H1 (cell line): Measurements from ENCODE around the gene ANKRD6. TPM values are rescaled to one million over a fixed set of nuclear protein-coding genes. Genes with fewer than 3 reads are reported as not detected.

Experiments
- CTCF ChIA-PET: fragments of 300-600 bp; sonication (Branson Sonifier 250); formaldehyde crosslinking; loops from one replicate; lab custom pipeline; 2021; ENCODE audit not compliant: partially characterized antibody; lab: Charles Lee
- POLR2A ChIA-PET: fragments of 300-600 bp; sonication (Branson Sonifier 250); formaldehyde crosslinking; loops from one replicate; lab custom pipeline; 2021; ENCODE audit warnings: inconsistent platforms; ENCODE audit not compliant: partially characterized antibody; lab: Charles Lee
- DNase-seq, 2 experiments: peaks; one replicate each; pipeline versions ENCODE4 v3.0.0 to v3.0.0-alpha.2; 2010 to 2022; ENCODE audit warnings: low spot score in 2 of 2, low read depth in 1 of 2, mixed read lengths in 1 of 2
- FAIRE-seq: peaks from 2 replicates; lab custom pipeline; 2011; peaks lifted over from hg19 to GRCh38; lab: Jason Lieb, UNC
- H2AFZ ChIP-seq: 2 replicates; pipeline ENCODE4 v1.8.1; 2012; ENCODE audit warnings: low read length, inconsistent platforms
- H2AK5ac ChIP-seq: 2 replicates; pipeline ENCODE4 v1.6.1; 2013; ENCODE audit warnings: low read depth, low read length
- H2BK120ac ChIP-seq: replicated peaks from 2 replicates; pipeline ENCODE3; 2013; ENCODE audit warnings: low read depth, low read length, inconsistent platforms
- H2BK12ac ChIP-seq: 2 replicates; pipeline ENCODE4 v1.6.1; 2013; ENCODE audit warnings: low read depth, low read length
- H2BK15ac ChIP-seq: 2 replicates; pipeline ENCODE4 v1.6.1; 2013; ENCODE audit warnings: low read length
- H2BK20ac ChIP-seq: 2 replicates; pipeline ENCODE4 v1.6.1; 2013; ENCODE audit warnings: low read length
- H2BK5ac ChIP-seq: 2 replicates; pipeline ENCODE4 v1.6.1; 2013; ENCODE audit warnings: low read depth, low read length
- H3K14ac ChIP-seq: 2 replicates; pipeline ENCODE4 v1.6.1; 2013; ENCODE audit warnings: inconsistent platforms; ENCODE audit not compliant: insufficient read length
- H3K18ac ChIP-seq: 2 replicates; pipeline ENCODE4 v1.6.1; 2013; ENCODE audit warnings: low read length; ENCODE audit errors: extremely low read depth
- H3K23ac ChIP-seq: 2 replicates; pipeline ENCODE4 v1.6.1; 2013; ENCODE audit warnings: inconsistent platforms; ENCODE audit not compliant: insufficient read length
- H3K23me2 ChIP-seq: 2 replicates; pipeline ENCODE4 v1.6.1; 2013; ENCODE audit warnings: low read depth, low read length
- H3K27ac ChIP-seq: 2 replicates; pipeline ENCODE4 v1.6.1; 2011; ENCODE audit warnings: low read depth, low read length, inconsistent platforms
- H3K27me3 ChIP-seq, 4 experiments: replicated peaks in 1 of 4; 1 replicate in 1 of 4; 2 replicates in 3 of 4; pipeline versions ENCODE4 v1.6.1 to v1.8.1; 2011 to 2013; ENCODE audit warnings: low read length in 3 of 4, mild to moderate bottlenecking in 3 of 4, inconsistent platforms in 2 of 4, mixed read lengths in 2 of 4, moderate library complexity in 1 of 4; ENCODE audit not compliant: control insufficient read depth in 3 of 4, insufficient read depth in 3 of 4; ENCODE audit errors: extremely low read depth in 1 of 4
- H3K36me3 ChIP-seq, 4 experiments: 2 replicates each; pipeline versions ENCODE4 v1.6.1 to v1.8.1; 2011 to 2013; ENCODE audit warnings: mild to moderate bottlenecking in 4 of 4, low read length in 3 of 4, moderate library complexity in 2 of 4, control low read depth in 1 of 4, inconsistent platforms in 1 of 4; ENCODE audit not compliant: insufficient read depth in 4 of 4, control insufficient read depth in 2 of 4
- H3K4ac ChIP-seq: replicated peaks from 2 replicates; pipeline ENCODE3; 2013; ENCODE audit warnings: low read length, low read depth, mixed read lengths, inconsistent platforms; ENCODE audit not compliant: insufficient read length
- H3K4me1 ChIP-seq, 4 experiments: replicated peaks in 1 of 4; 1 replicate in 1 of 4; 2 replicates in 3 of 4; pipeline versions ENCODE4 v1.6.1 to v1.8.1; 2011 to 2013; ENCODE audit warnings: low read length in 3 of 4, inconsistent platforms in 2 of 4, mixed read lengths in 1 of 4; ENCODE audit not compliant: insufficient read depth in 4 of 4, control insufficient read depth in 3 of 4
- H3K4me2 ChIP-seq, 2 experiments: 2 replicates each; pipeline versions ENCODE4 v1.6.1 to v1.8.1; 2011 to 2013; ENCODE audit warnings: low read depth in 2 of 2, low read length in 2 of 2, control low read depth in 1 of 2, inconsistent platforms in 1 of 2, mild to moderate bottlenecking in 1 of 2; ENCODE audit not compliant: insufficient read depth in 1 of 2
- H3K4me3 ChIP-seq, 4 experiments: fragments of 200-600, 300-600 bp in 1 of 4; sonication (generic), shearing (Covaris generic), sonication (Bioruptor Twin) in 1 of 4; 2 replicates each; pipeline versions ENCODE4 v1.5.1 to v1.8.1; 2011 to 2016; ENCODE audit warnings: low read length in 4 of 4, low read depth in 3 of 4, control low read depth in 2 of 4, inconsistent platforms in 2 of 4, mild to moderate bottlenecking in 2 of 4, mixed read lengths in 1 of 4, moderate library complexity in 1 of 4; ENCODE audit not compliant: insufficient read depth in 2 of 4; ENCODE audit errors: extremely low read depth in 1 of 4
- H3K56ac ChIP-seq: replicated peaks from 2 replicates; pipeline ENCODE3; 2013; ENCODE audit warnings: low read depth, mild to moderate bottlenecking, mixed read lengths, low read length, inconsistent platforms; ENCODE audit not compliant: insufficient read length
- H3K79me1 ChIP-seq: 2 replicates; pipeline ENCODE4 v1.6.1; 2013; ENCODE audit warnings: low read depth, low read length, control low read depth
- H3K79me2 ChIP-seq, 2 experiments: 2 replicates each; pipeline versions ENCODE4 v1.6.1 to v1.8.1; 2012 to 2013; ENCODE audit warnings: low read length in 2 of 2, mild to moderate bottlenecking in 2 of 2, inconsistent platforms in 1 of 2; ENCODE audit not compliant: insufficient read depth in 2 of 2, control insufficient read depth in 1 of 2
- H3K9ac ChIP-seq, 4 experiments: replicated peaks in 1 of 4; 1 replicate in 1 of 4; 2 replicates in 3 of 4; pipeline versions ENCODE4 v1.6.1 to v1.8.1; 2011 to 2013; ENCODE audit warnings: low read depth in 3 of 4, low read length in 3 of 4, control low read depth in 2 of 4, mild to moderate bottlenecking in 2 of 4, moderate library complexity in 2 of 4, inconsistent platforms in 1 of 4; ENCODE audit errors: extremely low read depth in 1 of 4
- H3K9me3 ChIP-seq, 2 experiments: 2 replicates each; pipeline versions ENCODE4 v1.6.1 to v1.8.1; 2012 to 2013; ENCODE audit warnings: mild to moderate bottlenecking in 2 of 2, moderate library complexity in 2 of 2, control low read depth in 1 of 2, inconsistent platforms in 1 of 2, low read depth in 1 of 2, low read length in 1 of 2, mixed read lengths in 1 of 2; ENCODE audit not compliant: insufficient read depth in 2 of 2
- H4K20me1 ChIP-seq, 2 experiments: replicated peaks in 1 of 2; 2 replicates each; pipeline versions ENCODE3 to v1.8.1; 2011 to 2013; ENCODE audit warnings: inconsistent platforms in 2 of 2, low read length in 2 of 2, mild to moderate bottlenecking in 1 of 2; ENCODE audit not compliant: insufficient read depth in 2 of 2, control insufficient read depth in 1 of 2
- H4K5ac ChIP-seq: 2 replicates; pipeline ENCODE4 v1.6.1; 2013; ENCODE audit warnings: low read length, low read depth, mixed read lengths, inconsistent platforms; ENCODE audit not compliant: insufficient read length
- H4K8ac ChIP-seq: 2 replicates; pipeline ENCODE4 v1.8.0; 2013; ENCODE audit warnings: mild to moderate bottlenecking, moderate library complexity, low read length, inconsistent platforms; ENCODE audit not compliant: insufficient read depth; ENCODE audit errors: extremely low read depth
- H4K91ac ChIP-seq: replicated peaks from 2 replicates; pipeline ENCODE3; 2013; ENCODE audit warnings: low read length, mixed read lengths, inconsistent platforms; ENCODE audit not compliant: insufficient read length
- BACH1 ChIP-seq: IDR thresholded peaks from 2 replicates; pipeline ENCODE4 v1.6.1; 2012; ENCODE audit warnings: low read length, improper control_type of control experiment
- BRCA1 ChIP-seq: IDR thresholded peaks from 2 replicates; pipeline ENCODE4 v1.6.1; 2012; ENCODE audit warnings: low read depth, low read length, improper control_type of control experiment
- CHD1 ChIP-seq: IDR thresholded peaks from 2 replicates; pipeline ENCODE4 v1.6.1; 2012; ENCODE audit warnings: low read depth, low read length, improper control_type of control experiment
- FOSL1 ChIP-seq: IDR thresholded peaks from 2 replicates; pipeline ENCODE4 v1.6.1; 2011; ENCODE audit warnings: mild to moderate bottlenecking, low read depth, low read length, moderate library complexity; ENCODE audit not compliant: insufficient read depth
- POLR2A ChIP-seq, 2 experiments: IDR thresholded peaks; 1 replicate in 1 of 2; 2 replicates in 1 of 2; pipeline ENCODE4 v1.6.1; 2011; ENCODE audit warnings: low read depth in 2 of 2, low read length in 2 of 2, mild to moderate bottlenecking in 2 of 2; ENCODE audit errors: control extremely low read depth in 1 of 2
- RXRA ChIP-seq: IDR thresholded peaks from 2 replicates; pipeline ENCODE4 v1.6.1; 2011; ENCODE audit warnings: low read depth, mild to moderate bottlenecking, low read length, moderate library complexity; ENCODE audit not compliant: insufficient read depth
- SUZ12 ChIP-seq: fragments of 200-600 bp; sonication (generic); IDR thresholded peaks from 2 replicates; pipeline ENCODE4 v1.6.1; 2012; ENCODE audit warnings: mild to moderate bottlenecking, inconsistent platforms, low read length, moderate library complexity, mixed read lengths
- WGBS, 2 experiments: shearing (Covaris generic) in 1 of 2; methylation state at CpG; one replicate each; pipeline versions ENCODE4 v1.1.6 to v1.1.7; 2013 to 2015; ENCODE audit warnings: low lambda C conversion rate in 2 of 2, mixed read lengths in 2 of 2, inconsistent platforms in 1 of 2, low coverage in 1 of 2, missing lambda C conversion rate in 1 of 2; ENCODE audit not compliant: insufficient replicate concordance in 2 of 2, insufficient coverage in 1 of 2, insufficient read length in 1 of 2; ENCODE audit errors: extremely low coverage in 1 of 2, missing lambda C conversion rate in 1 of 2; 5-methylcytosine and 5-hydroxymethylcytosine counted together
- polyA plus RNA-seq, 7 experiments: library from polyadenylated mRNA; depleted of rRNA in 3 of 7; stranded (reverse) in 5 of 7; unstranded in 2 of 7; fragments of >200 nt in 5 of 7; fragments of 200-250 nt in 2 of 7; gene quantifications; 1 replicate in 5 of 7; 2 replicates in 1 of 7; 4 replicates in 1 of 7; pipeline versions ENCODE4 v1.2.1 to v1.2.3, GENCODE V29; 2011 to 2013; ENCODE audit warnings: missing spikeins in 2 of 7, mixed read lengths in 2 of 7
- total RNA-seq: library from RNA; stranded (reverse); fragmentation: NEBNext Ultra II Directional; extraction: Animal tissue kit (Norgen Biotek cat#: 25700); gene quantifications from 2 replicates; pipeline ENCODE4 v1.2.1, GENCODE V29; 2021
- TF ChIP-seq, protein P1 (sequence below): IDR thresholded peaks from 2 replicates; pipeline ENCODE4 v1.6.1; 2012; ENCODE audit warnings: inconsistent platforms
- TF ChIP-seq, protein P2 (sequence below), 3 experiments: IDR thresholded peaks; 1 replicate in 2 of 3; 2 replicates in 1 of 3; pipeline versions ENCODE4 v1.5.1 to v1.6.1; 2011; ENCODE audit warnings: low read length in 3 of 3, mild to moderate bottlenecking in 3 of 3, inconsistent platforms in 2 of 3, low read depth in 1 of 3, moderate library complexity in 1 of 3; ENCODE audit not compliant: insufficient read depth in 1 of 3; ENCODE audit errors: control extremely low read depth in 1 of 3
- TF ChIP-seq, protein P3 (sequence below): IDR thresholded peaks from 2 replicates; pipeline ENCODE4 v1.6.1; 2011; ENCODE audit warnings: low read length, improper control_type of control experiment

Gene ANKRD6
- total and polyA plus RNA-seq, 2 of the 8 experiments (the other 6 are each of a cell fraction or from before 2014, with no cell fraction given): 5.9 to 12.8 TPM

DNA sequence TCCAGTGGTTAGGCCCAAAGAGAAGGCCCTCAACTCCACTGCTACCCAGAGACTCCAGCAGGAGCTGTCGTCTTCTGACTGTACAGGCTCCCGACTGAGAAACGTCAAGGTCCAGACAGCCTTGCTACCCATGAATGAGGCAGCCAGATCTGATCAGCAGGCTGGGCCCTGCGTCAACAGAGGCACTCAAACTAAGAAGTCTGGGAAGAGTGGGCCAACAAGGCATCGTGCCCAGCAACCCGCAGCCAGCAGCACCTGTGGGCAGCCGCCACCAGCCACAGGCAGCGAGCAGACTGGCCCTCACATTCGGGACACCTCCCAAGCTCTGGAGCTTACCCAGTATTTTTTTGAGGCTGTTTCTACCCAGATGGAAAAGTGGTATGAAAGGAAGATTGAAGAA lies 197.5 kb downstream of the ANKRD6 start:
- no peak for DNase-seq
- Histone ChIP-seq H3K56ac (no peak overlapping the region), H4K5ac (no peak overlapping the region), H4K91ac (no peak overlapping the region), H2AFZ (no peak overlapping the region), H2BK5ac (no peak overlapping the region), H3K9me3 (no peaks in the 10 kb centered on the region), H3K79me2 (no peaks in the 10 kb centered on the region), H3K27ac (no peak overlapping the region), H4K8ac (no peak overlapping the region), H3K36me3 (peaks cover 0 to 2% (median 0%) of the 10 kb centered on the region in 4 experiments; a peak in 2 of 8 replicates), H3K23ac (no peak overlapping the region), H2BK15ac (no peak overlapping the region), H3K4me3 (no peak overlapping the region), H2AK5ac (no peak overlapping the region), H3K14ac (no peak overlapping the region), H4K20me1 (no peaks in the 10 kb centered on the region), H3K23me2 (no peaks in the 10 kb centered on the region), H3K9ac (no peak overlapping the region), H3K4me1 (no peaks in the 10 kb centered on the region), H2BK120ac (no peak overlapping the region), H2BK20ac (no peak overlapping the region), H3K18ac (no peak overlapping the region), H3K79me1 (no peaks in the 10 kb centered on the region), H3K4me2 (no peak overlapping the region), H3K27me3 (no peaks in the 10 kb centered on the region), H3K4ac (no peak overlapping the region), H2BK12ac (no peak overlapping the region)
- ChIA-PET CTCF (interaction anchor here (0.9 to 1.5 kb wide), 4 partner anchors 15 to 198 kb away, joined by 3 read pairs; no protein-coding TSS in a partner anchor), POLR2A (no interaction called here)
- 89% methylated on average over 9 of the region's 9 CpGs; no CpG with 5 or more reads in 1 of the 2 experiments for WGBS, 2 experiments
- no peak for FAIRE-seq
- TF ChIP-seq, protein P1, sequence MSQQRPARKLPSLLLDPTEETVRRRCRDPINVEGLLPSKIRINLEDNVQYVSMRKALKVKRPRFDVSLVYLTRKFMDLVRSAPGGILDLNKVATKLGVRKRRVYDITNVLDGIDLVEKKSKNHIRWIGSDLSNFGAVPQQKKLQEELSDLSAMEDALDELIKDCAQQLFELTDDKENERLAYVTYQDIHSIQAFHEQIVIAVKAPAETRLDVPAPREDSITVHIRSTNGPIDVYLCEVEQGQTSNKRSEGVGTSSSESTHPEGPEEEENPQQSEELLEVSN: no peak
- TF ChIP-seq SUZ12 (no peak), BACH1 (no peak), CHD1 (no peak), FOSL1 (no peak), BRCA1 (no peak), RXRA (no peak), POLR2A (IDR thresholded peaks at IDR 0.05; ENCODE audit: control extremely low read depth in 1 of 2, low read depth in 2 of 2, low read length in 2 of 2) (no peak)
- TF ChIP-seq, protein P2, sequence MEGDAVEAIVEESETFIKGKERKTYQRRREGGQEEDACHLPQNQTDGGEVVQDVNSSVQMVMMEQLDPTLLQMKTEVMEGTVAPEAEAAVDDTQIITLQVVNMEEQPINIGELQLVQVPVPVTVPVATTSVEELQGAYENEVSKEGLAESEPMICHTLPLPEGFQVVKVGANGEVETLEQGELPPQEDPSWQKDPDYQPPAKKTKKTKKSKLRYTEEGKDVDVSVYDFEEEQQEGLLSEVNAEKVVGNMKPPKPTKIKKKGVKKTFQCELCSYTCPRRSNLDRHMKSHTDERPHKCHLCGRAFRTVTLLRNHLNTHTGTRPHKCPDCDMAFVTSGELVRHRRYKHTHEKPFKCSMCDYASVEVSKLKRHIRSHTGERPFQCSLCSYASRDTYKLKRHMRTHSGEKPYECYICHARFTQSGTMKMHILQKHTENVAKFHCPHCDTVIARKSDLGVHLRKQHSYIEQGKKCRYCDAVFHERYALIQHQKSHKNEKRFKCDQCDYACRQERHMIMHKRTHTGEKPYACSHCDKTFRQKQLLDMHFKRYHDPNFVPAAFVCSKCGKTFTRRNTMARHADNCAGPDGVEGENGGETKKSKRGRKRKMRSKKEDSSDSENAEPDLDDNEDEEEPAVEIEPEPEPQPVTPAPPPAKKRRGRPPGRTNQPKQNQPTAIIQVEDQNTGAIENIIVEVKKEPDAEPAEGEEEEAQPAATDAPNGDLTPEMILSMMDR (IDR thresholded peaks at IDR 0.05; ENCODE audit: control extremely low read depth in 1 of 3, insufficient read depth in 1 of 3, low read depth in 1 of 3, low read length in 3 of 3): no peak
- TF ChIP-seq, protein P3, sequence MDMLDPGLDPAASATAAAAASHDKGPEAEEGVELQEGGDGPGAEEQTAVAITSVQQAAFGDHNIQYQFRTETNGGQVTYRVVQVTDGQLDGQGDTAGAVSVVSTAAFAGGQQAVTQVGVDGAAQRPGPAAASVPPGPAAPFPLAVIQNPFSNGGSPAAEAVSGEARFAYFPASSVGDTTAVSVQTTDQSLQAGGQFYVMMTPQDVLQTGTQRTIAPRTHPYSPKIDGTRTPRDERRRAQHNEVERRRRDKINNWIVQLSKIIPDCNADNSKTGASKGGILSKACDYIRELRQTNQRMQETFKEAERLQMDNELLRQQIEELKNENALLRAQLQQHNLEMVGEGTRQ: no peak
